Caco-2 (cell line): ENCODE data around the gene KIF25. TPM values are rescaled to one million over a fixed set of nuclear protein-coding genes. Genes with fewer than 3 reads are reported as not detected.

Experiments
- BruUV-seq: library from RNA; stranded (reverse); fragments of 400-500 nt; replicated peaks from 2 replicates; lab custom pipeline; 2021; lab: Mats Ljungman, UMichigan
- CTCF ChIA-PET: fragments of 300-600 bp; sonication (Branson Sonifier 250); formaldehyde crosslinking; loops from one replicate; lab custom pipeline; 2022; ENCODE audit warnings: antibody characterized with exemption; lab: Charles Lee
- POLR2A ChIA-PET: fragments of 300-600 bp; sonication (Branson Sonifier 250); formaldehyde crosslinking; loops from one replicate; lab custom pipeline; 2022; ENCODE audit warnings: antibody characterized with exemption; lab: Charles Lee
- DNase-seq, 2 experiments: peaks; one replicate each; pipeline versions ENCODE4 v3.0.0 to v3.0.0-alpha.2; 2020 to 2022
- H3K27me3 ChIP-seq: replicated peaks from 2 replicates; pipeline ENCODE4 v1.6.0; 2011; ENCODE audit warnings: low read length; ENCODE audit not compliant: control insufficient read depth, insufficient read depth
- H3K36me3 ChIP-seq: 2 replicates; pipeline ENCODE4 v1.5.1; 2011; ENCODE audit warnings: low read length; ENCODE audit not compliant: control insufficient read depth, insufficient read depth
- H3K4me1 ChIP-seq: fragments of 250-450 bp; sonication (Bioruptor Pico); 2 replicates; pipeline ENCODE4 v1.5.1; 2020; ENCODE audit warnings: mild to moderate bottlenecking
- H3K4me3 ChIP-seq: 2 replicates; pipeline ENCODE4 v1.5.1; 2011; ENCODE audit warnings: low read depth, mild to moderate bottlenecking, control low read depth, low read length
- H3K9me3 ChIP-seq: fragments of 250-450 bp; sonication (Bioruptor Pico); 2 replicates; pipeline ENCODE4 v1.5.1; 2020; ENCODE audit warnings: mild to moderate bottlenecking, moderate library complexity
- H3K27ac Mint-ChIP-seq: one replicate; pipeline ENCODE4 v1.8.0; 2022; ENCODE audit warnings: mixed read lengths; ENCODE audit not compliant: unreplicated experiment
- H3K27me3 Mint-ChIP-seq: one replicate; pipeline ENCODE4 v1.8.0; 2022; ENCODE audit warnings: mixed read lengths; ENCODE audit not compliant: insufficient read depth, unreplicated experiment
- H3K36me3 Mint-ChIP-seq: one replicate; pipeline ENCODE4 v1.8.0; 2022; ENCODE audit warnings: mild to moderate bottlenecking, mixed read lengths; ENCODE audit not compliant: insufficient read depth, unreplicated experiment
- H3K4me1 Mint-ChIP-seq: one replicate; pipeline ENCODE4 v1.8.0; 2022; ENCODE audit warnings: low read depth, mixed read lengths; ENCODE audit not compliant: unreplicated experiment
- H3K4me3 Mint-ChIP-seq: one replicate; pipeline ENCODE4 v1.8.0; 2022; ENCODE audit warnings: mild to moderate bottlenecking, moderate library complexity, mixed read lengths; ENCODE audit not compliant: unreplicated experiment
- H3K9me3 Mint-ChIP-seq: one replicate; pipeline ENCODE4 v1.8.0; 2022; ENCODE audit warnings: mixed read lengths; ENCODE audit not compliant: unreplicated experiment
- CTCF ChIP-seq, 2 experiments: fragments of 200-600 bp in 1 of 2; IDR thresholded peaks; 1 replicate in 1 of 2; 2 replicates in 1 of 2; pipeline versions ENCODE4 v1.5.1 to v1.8.0; 2011 to 2022; ENCODE audit warnings: antibody characterized with exemption in 1 of 2, control low read depth in 1 of 2, inconsistent platforms in 1 of 2, low read depth in 1 of 2, low read length in 1 of 2, mild to moderate bottlenecking in 1 of 2, moderate library complexity in 1 of 2; ENCODE audit not compliant: insufficient read depth in 1 of 2, severe bottlenecking in 1 of 2, unreplicated experiment in 1 of 2
- intact Hi-C: fragments of 100-400 bp; cut with micrococcal nuclease; formaldehyde crosslinking; loops from one replicate; pipeline ENCODE4 v1.10.0; 2022; ENCODE audit not compliant: unreplicated experiment
- total RNA-seq: library from RNA; stranded (reverse); gene quantifications from 2 replicates; pipeline ENCODE4 v1.2.3, GENCODE V29; 2022

KIF25 gene
- total RNA-seq, 1 experiment from 2014 or later, result not detected

- no TSS peak for BruUV-seq
- no peaks in the 10 kb centered on the region for H3K36me3 Mint-ChIP-seq
- intact Hi-C loops, result no loop called here
- H3K9me3 Mint-ChIP-seq, result no peaks in the 10 kb centered on the region
- no peak for TF ChIP-seq CTCF (IDR thresholded peaks at IDR 0.05; ENCODE audit: insufficient read depth in 1 of 2, low read depth in 1 of 2, low read length in 1 of 2, severe bottlenecking in 1 of 2, unreplicated experiment in 1 of 2)
- no peak overlapping the region for H3K4me3 Mint-ChIP-seq
- no peaks in the 10 kb centered on the region for H3K4me1 Mint-ChIP-seq
- no peak overlapping the region for H3K27ac Mint-ChIP-seq
- POLR2A ChIA-PET, result no interaction called here
- Histone ChIP-seq H3K9me3 (no peaks in the 10 kb centered on the region), H3K4me1 (no peaks in the 10 kb centered on the region), H3K36me3 (no peaks in the 10 kb centered on the region), H3K27me3 (no peaks in the 10 kb centered on the region), H3K4me3 (no peak overlapping the region)
- DNase-seq, result no peak
- CTCF ChIA-PET, result no interaction called here
- H3K27me3 Mint-ChIP-seq, result no peaks in the 10 kb centered on the region
These were observed 54.9 kb downstream of the KIF25 start for GRCh38 chr6:168052291-168052891.

DNA sequence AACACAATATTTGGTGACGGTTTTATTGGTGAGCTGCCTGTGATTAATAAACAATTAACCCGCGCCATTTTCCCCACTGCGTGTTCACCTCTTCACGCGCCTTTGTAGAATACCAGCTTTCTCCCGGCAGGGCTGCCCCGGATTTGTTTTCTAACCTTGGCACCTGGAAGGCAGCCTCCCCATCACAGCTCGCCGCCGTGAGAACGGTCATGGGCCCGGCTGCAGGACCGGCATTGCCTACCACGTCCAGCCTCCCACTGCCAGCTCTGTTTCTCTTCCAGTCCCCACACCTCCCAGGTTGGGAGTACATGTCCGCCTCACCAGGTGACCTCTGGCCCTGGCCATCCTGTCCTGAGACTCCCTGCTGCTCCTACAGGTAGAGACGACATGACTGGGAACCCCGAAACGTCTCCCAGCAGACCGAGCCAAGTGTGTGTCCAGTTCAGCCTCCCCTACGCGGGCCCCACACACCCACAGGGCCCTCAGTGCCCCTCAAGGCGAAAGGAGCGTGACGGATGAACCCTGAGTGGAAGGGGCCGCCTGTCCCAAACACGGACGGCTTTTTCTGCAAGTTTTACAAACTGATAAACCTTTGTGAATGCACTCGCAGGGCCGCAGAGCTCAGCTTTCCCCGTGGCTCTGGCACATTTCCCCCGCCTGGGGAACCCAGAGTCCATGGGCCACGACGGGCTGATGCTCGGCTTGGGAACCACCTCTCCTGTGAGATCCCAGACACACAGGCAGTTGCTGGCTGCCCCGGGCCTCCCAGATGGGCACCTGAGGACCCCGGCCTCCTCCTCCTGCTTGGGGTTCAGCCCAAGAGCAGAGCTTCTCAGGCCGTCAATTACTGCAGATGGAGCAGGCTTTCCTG lies 55.9 kb downstream of the KIF25 start:
- no peak for TF ChIP-seq CTCF (IDR thresholded peaks at IDR 0.05; ENCODE audit: insufficient read depth in 1 of 2, low read depth in 1 of 2, low read length in 1 of 2, severe bottlenecking in 1 of 2, unreplicated experiment in 1 of 2)
- POLR2A ChIA-PET, result no interaction called here

GRCh38 chr6:168053957-168054471 lies 56.5 kb downstream of the KIF25 start:
- no peak for DNase-seq
- Histone ChIP-seq H3K4me3 (no peak overlapping the region), H3K4me1 (no peaks in the 10 kb centered on the region), H3K27me3 (no peaks in the 10 kb centered on the region), H3K36me3 (no peaks in the 10 kb centered on the region), H3K9me3 (no peaks in the 10 kb centered on the region)
- Mint-ChIP-seq H3K9me3 (no peaks in the 10 kb centered on the region), H3K36me3 (no peaks in the 10 kb centered on the region), H3K27me3 (no peaks in the 10 kb centered on the region), H3K27ac (no peak overlapping the region), H3K4me1 (no peaks in the 10 kb centered on the region), H3K4me3 (no peak overlapping the region)
- intact Hi-C loops, result no loop called here
- CTCF ChIA-PET, result interaction anchor here (0.6 kb wide), 1 partner anchor 143 kb away, joined by 5 read pairs; no protein-coding TSS in a partner anchor
- POLR2A ChIA-PET, result no interaction called here
- no TSS peak for BruUV-seq
- no peak for TF ChIP-seq CTCF (IDR thresholded peaks at IDR 0.05; ENCODE audit: insufficient read depth in 1 of 2, low read depth in 1 of 2, low read length in 1 of 2, severe bottlenecking in 1 of 2, unreplicated experiment in 1 of 2)

More for the DNA sequence above, 55.9 kb downstream of the KIF25 start:
- no peaks in the 10 kb centered on the region for H3K27me3 ChIP-seq
- intact Hi-C loops, result no loop called here
- CTCF ChIA-PET, result interaction anchor here (0.6 kb wide), 1 partner anchor 142 kb away, joined by 5 read pairs; no protein-coding TSS in a partner anchor
- Mint-ChIP-seq H3K4me3 (no peak overlapping the region), H3K27me3 (no peaks in the 10 kb centered on the region), H3K36me3 (no peaks in the 10 kb centered on the region), H3K9me3 (no peaks in the 10 kb centered on the region), H3K27ac (no peak overlapping the region), H3K4me1 (no peaks in the 10 kb centered on the region)
- no peak overlapping the region for H3K4me3 ChIP-seq
- no peak for DNase-seq
- no peaks in the 10 kb centered on the region for H3K4me1 ChIP-seq
- H3K36me3 ChIP-seq, result no peaks in the 10 kb centered on the region
- no peaks in the 10 kb centered on the region for H3K9me3 ChIP-seq
- BruUV-seq, result no TSS peak
